HEK293T (cell line): Measurements from ENCODE around the gene FAM20C.
"Not testable (repeated sequence)": the region's sequence is repeated elsewhere in the genome, so short reads cannot be mapped to it uniquely, and the experiment has no call there.

ENCODE experiments used
- CTCF ChIA-PET: fragments of 350-600 bp; formaldehyde crosslinking; extraction: SDS; loops from one replicate; lab custom pipeline; 2021; ENCODE audit warnings: antibody characterized with exemption, inconsistent platforms; lab: Yijun Ruan, JAX
- POLR2A ChIA-PET: fragments of 350-600 bp; formaldehyde crosslinking; extraction: SDS; loops from one replicate; lab custom pipeline; 2020; ENCODE audit warnings: antibody characterized with exemption, inconsistent platforms; lab: Yijun Ruan, JAX
- DNase-seq: peaks from one replicate; pipeline ENCODE4 v3.0.0; 2012; ENCODE audit warnings: mixed read lengths; ENCODE audit errors: extremely low spot score
- ARNT ChIP-seq: fragments of 450-650 bp; IDR thresholded peaks from 2 replicates; pipeline ENCODE4 v1.6.1; 2017; ENCODE audit warnings: mild to moderate bottlenecking
- BHLHE40 ChIP-seq: fragments of 450-650 bp; IDR thresholded peaks from 2 replicates; pipeline ENCODE4 v1.6.1; 2016; ENCODE audit warnings: mild to moderate bottlenecking, moderate library complexity, borderline replicate concordance
- CTBP1 ChIP-seq: fragments of 450-650 bp; IDR thresholded peaks from 2 replicates; pipeline ENCODE4 v1.6.1; 2016; ENCODE audit warnings: borderline replicate concordance
- ELF4 ChIP-seq: fragments of 450-650 bp; IDR thresholded peaks from 2 replicates; pipeline ENCODE4 v1.6.1; 2017; ENCODE audit warnings: antibody characterized with exemption
- FOXA1 ChIP-seq: fragments of 450-650 bp; IDR thresholded peaks from 2 replicates; pipeline ENCODE4 v1.6.1; 2016; ENCODE audit warnings: mild to moderate bottlenecking
- FOXK2 ChIP-seq: fragments of 450-650 bp; IDR thresholded peaks from 2 replicates; pipeline ENCODE4 v1.6.1; 2016; ENCODE audit warnings: mild to moderate bottlenecking
- FOXM1 ChIP-seq: fragments of 450-650 bp; IDR thresholded peaks from 2 replicates; pipeline ENCODE4 v1.6.1; 2017; ENCODE audit warnings: mild to moderate bottlenecking, borderline replicate concordance
- HDGF ChIP-seq: fragments of 450-650 bp; IDR thresholded peaks from 2 replicates; pipeline ENCODE4 v1.6.1; 2017; ENCODE audit warnings: antibody characterized with exemption, borderline replicate concordance
- L3MBTL2 ChIP-seq: fragments of 450-650 bp; conservative IDR thresholded peaks from 2 replicates; pipeline ENCODE4 v1.6.1; 2016; ENCODE audit warnings: mild to moderate bottlenecking
- LEF1 ChIP-seq: fragments of 450-650 bp; IDR thresholded peaks from 2 replicates; pipeline ENCODE4 v1.6.1; 2017; ENCODE audit warnings: mild to moderate bottlenecking, borderline replicate concordance
- NFRKB ChIP-seq: fragments of 450-650 bp; IDR thresholded peaks from 2 replicates; pipeline ENCODE4 v1.6.1; 2016; ENCODE audit warnings: mild to moderate bottlenecking, moderate library complexity
- PKNOX1 ChIP-seq: fragments of 450-650 bp; IDR thresholded peaks from 2 replicates; pipeline ENCODE4 v1.6.1; 2016
- SP1 ChIP-seq: fragments of 450-650 bp; IDR thresholded peaks from 2 replicates; pipeline ENCODE4 v1.6.1; 2017
- SUZ12 ChIP-seq: fragments of 450-650 bp; IDR thresholded peaks from 2 replicates; pipeline ENCODE4 v1.6.1; 2016; ENCODE audit warnings: mild to moderate bottlenecking
- TARDBP ChIP-seq: fragments of 450-650 bp; IDR thresholded peaks from 2 replicates; pipeline ENCODE4 v1.6.1; 2016
- ZNF384 ChIP-seq: fragments of 450-650 bp; IDR thresholded peaks from 2 replicates; pipeline ENCODE4 v1.6.1; 2016

Gene FAM20C

GRCh38 chr7:240887-241421, 48.6 kb downstream of the FAM20C start:
- no peak for DNase-seq
- CTCF ChIA-PET: no interaction called here
- POLR2A ChIA-PET: no interaction called here
- TF ChIP-seq LEF1: no peak
- TF ChIP-seq ARNT: no peak
- TF ChIP-seq FOXA1: no peak
- no peak for TF ChIP-seq PKNOX1
- TF ChIP-seq TARDBP: no peak
- no peak for TF ChIP-seq ELF4
- TF ChIP-seq SP1: no peak
- no peak for TF ChIP-seq L3MBTL2
- no peak for TF ChIP-seq HDGF
- TF ChIP-seq ZNF384: no peak
- no peak for TF ChIP-seq FOXM1
- TF ChIP-seq NFRKB: no peak
- TF ChIP-seq CTBP1: no peak
- no peak for TF ChIP-seq SUZ12
- no peak for TF ChIP-seq FOXK2
- no peak for TF ChIP-seq BHLHE40

- no peak for DNase-seq
- TF ChIP-seq ELF4 (no peak), PKNOX1 (no peak)
- ChIA-PET CTCF (no interaction called here), POLR2A (no interaction called here)
These were observed 49.1 kb downstream of the FAM20C start for GRCh38 chr7:241513-241912.

- DNase-seq, POLR2A ChIA-PET, CTCF ChIA-PET: not testable (repeated sequence)
These were observed 50.6 kb downstream of the FAM20C start for GRCh38 chr7:242826-243579.

GRCh38 chr7:243580-243978, 51.2 kb downstream of the FAM20C start:
- CTCF ChIA-PET, POLR2A ChIA-PET, DNase-seq: not testable (repeated sequence)

- TF ChIP-seq HDGF (no peak), NFRKB (no peak), SUZ12 (no peak), CTBP1 (no peak), ZNF384 (no peak), FOXM1 (no peak), L3MBTL2 (no peak)
- ChIA-PET CTCF (no interaction called here), POLR2A (no interaction called here)
- no peak for DNase-seq
These were observed 52.6 kb downstream of the FAM20C start for GRCh38 chr7:244974-245373.

GRCh38 chr7:245574-246295, 53.4 kb downstream of the FAM20C start:
- no peak for DNase-seq
- ChIA-PET CTCF (no interaction called here), POLR2A (no interaction called here)
- TF ChIP-seq SUZ12 (no peak), LEF1 (no peak), FOXM1 (no peak), FOXK2 (no peak), SP1 (no peak), L3MBTL2 (no peak), ARNT (no peak), ELF4 (no peak)

- TF ChIP-seq FOXK2 (no peak), PKNOX1 (no peak), HDGF (no peak), FOXM1 (no peak), TARDBP (no peak), ARNT (no peak), L3MBTL2 (no peak), SP1 (no peak), LEF1 (no peak), ELF4 (no peak), FOXA1 (no peak), ZNF384 (no peak), CTBP1 (no peak), BHLHE40 (no peak), NFRKB (no peak)
These were observed 54.1 kb downstream of the FAM20C start for GRCh38 chr7:246451-246850.

More at GRCh38 chr7:246451-246850, 54.1 kb downstream of the FAM20C start:
- POLR2A ChIA-PET: no interaction called here
- no peak for DNase-seq
- CTCF ChIA-PET: no interaction called here
